Endothelial cell of umbilical vein (primary cell): Measurements from ENCODE around the gene SMC5. TPM values are rescaled to one million over a fixed set of nuclear protein-coding genes. Genes with fewer than 3 reads are reported as not detected.

Experiments
- BruUV-seq: library from RNA; stranded (reverse); fragments of 400-500 nt; replicated peaks from 2 replicates; lab custom pipeline; 2021; lab: Mats Ljungman, UMichigan
- CTCF ChIA-PET: fragments of 300-600, 350-600 bp; sonication (Branson Sonifier 250); formaldehyde crosslinking; loops from one replicate; lab custom pipeline; 2021; ENCODE audit warnings: antibody characterized with exemption, inconsistent platforms; lab: Charles Lee
- POLR2A ChIA-PET: fragments of 300-600, 350-600 bp; sonication (Branson Sonifier 250); formaldehyde crosslinking; loops from one replicate; lab custom pipeline; 2021; ENCODE audit warnings: antibody characterized with exemption, inconsistent platforms; lab: Charles Lee
- DNase-seq: peaks from one replicate; pipeline ENCODE4 v3.0.0-alpha.2; 2011; ENCODE audit warnings: low read depth, low spot score
- FAIRE-seq: peaks from 2 replicates; lab custom pipeline; 2011; peaks lifted over from hg19 to GRCh38; lab: Jason Lieb, UNC
- H2AFZ ChIP-seq: 2 replicates; pipeline ENCODE4 v1.6.0; 2012; ENCODE audit warnings: low read depth, low read length, control low read depth, inconsistent platforms
- H3K27ac ChIP-seq: 2 replicates; pipeline ENCODE4 v1.5.1; 2011; ENCODE audit warnings: low read depth, mild to moderate bottlenecking, control low read depth, low read length, moderate library complexity; ENCODE audit not compliant: insufficient read depth
- H3K27me3 ChIP-seq, 2 experiments: 2 replicates each; pipeline versions ENCODE4 v1.6.0 to v1.6.1; 2011; ENCODE audit warnings: low read length in 2 of 2, mixed read lengths in 1 of 2; ENCODE audit not compliant: control insufficient read depth in 2 of 2, insufficient read depth in 2 of 2
- H3K36me3 ChIP-seq, 2 experiments: 2 replicates in 1 of 2; 3 replicates in 1 of 2; pipeline ENCODE4 v1.5.1; 2011; ENCODE audit warnings: low read length in 2 of 2, mild to moderate bottlenecking in 1 of 2, moderate library complexity in 1 of 2; ENCODE audit not compliant: control insufficient read depth in 2 of 2, insufficient read depth in 2 of 2; ENCODE audit errors: extremely low read depth in 1 of 2
- H3K4me1 ChIP-seq: 3 replicates; pipeline ENCODE4 v1.5.1; 2011; ENCODE audit warnings: mild to moderate bottlenecking, low read length; ENCODE audit not compliant: control insufficient read depth, insufficient read depth; ENCODE audit errors: extremely low read depth
- H3K4me2 ChIP-seq: 2 replicates; pipeline ENCODE4 v1.6.1; 2011; ENCODE audit warnings: low read length, control low read depth, mixed read lengths; ENCODE audit not compliant: insufficient read depth
- H3K4me3 ChIP-seq, 3 experiments: fragments of 200-600 bp in 1 of 3; sonication (generic), shearing (Covaris generic) in 1 of 3; replicated peaks in 1 of 3; 2 replicates each; pipeline ENCODE4 v1.5.1; 2011 to 2016; ENCODE audit warnings: control low read depth in 3 of 3, low read length in 3 of 3, mild to moderate bottlenecking in 2 of 3, inconsistent platforms in 1 of 3, low read depth in 1 of 3, moderate library complexity in 1 of 3; ENCODE audit not compliant: insufficient read depth in 1 of 3
- H3K79me2 ChIP-seq: 2 replicates; pipeline ENCODE4 v1.6.0; 2012; ENCODE audit warnings: low read length, inconsistent platforms; ENCODE audit not compliant: control insufficient read depth, insufficient read depth
- H3K9ac ChIP-seq: replicated peaks from 2 replicates; pipeline ENCODE3; 2011; ENCODE audit warnings: low read length, control low read depth; ENCODE audit not compliant: insufficient read depth; ENCODE audit errors: extremely low read depth
- H3K9me1 ChIP-seq: replicated peaks from 3 replicates; pipeline ENCODE4 v1.6.0; 2011; ENCODE audit warnings: mild to moderate bottlenecking, low read length; ENCODE audit not compliant: control insufficient read depth, insufficient read depth; ENCODE audit errors: extremely low read depth
- H3K9me3 ChIP-seq: replicated peaks from 2 replicates; pipeline ENCODE4 v1.5.1; 2012; ENCODE audit warnings: low read length, inconsistent platforms; ENCODE audit not compliant: control insufficient read depth, insufficient read depth
- H4K20me1 ChIP-seq: replicated peaks from 2 replicates; pipeline ENCODE3; 2011; ENCODE audit warnings: mild to moderate bottlenecking, low read length; ENCODE audit not compliant: control insufficient read depth, insufficient read depth; ENCODE audit errors: extremely low read depth
- CTCF ChIP-seq, 2 donors: IDR thresholded peaks; 1 replicate in 1 of 2; 2 replicates in 1 of 2; pipeline ENCODE4 v1.5.1; 2011; ENCODE audit warnings: low read length in 2 of 2, mild to moderate bottlenecking in 2 of 2, moderate library complexity in 2 of 2, control low read depth in 1 of 2, inconsistent platforms in 1 of 2, low read depth in 1 of 2; ENCODE audit not compliant: insufficient read depth in 1 of 2; ENCODE audit errors: extremely low read depth in 1 of 2
- EZH2 ChIP-seq: IDR thresholded peaks from 2 replicates; pipeline ENCODE4 v1.6.1; 2012; ENCODE audit warnings: borderline replicate concordance, low read depth, mild to moderate bottlenecking, moderate library complexity, low read length, inconsistent platforms; ENCODE audit not compliant: severe bottlenecking
- FOS ChIP-seq: IDR thresholded peaks from 2 replicates; pipeline ENCODE4 v1.6.1; 2011; ENCODE audit warnings: mild to moderate bottlenecking, low read length, moderate library complexity, borderline replicate concordance; ENCODE audit not compliant: insufficient read depth
- GATA2 ChIP-seq: IDR thresholded peaks from 2 replicates; pipeline ENCODE4 v1.7.0; 2011; ENCODE audit warnings: low read depth, mild to moderate bottlenecking, moderate library complexity, mixed read lengths, low read length; ENCODE audit not compliant: insufficient read length, insufficient read depth
- JUN ChIP-seq: IDR thresholded peaks from 2 replicates; pipeline ENCODE4 v1.6.1; 2011; ENCODE audit warnings: borderline replicate concordance, low read depth; ENCODE audit not compliant: insufficient read length, insufficient read depth
- MAX ChIP-seq: IDR thresholded peaks from 2 replicates; pipeline ENCODE4 v1.6.1; 2011; ENCODE audit not compliant: insufficient read depth, insufficient read length
- MYC ChIP-seq: IDR thresholded peaks from one replicate; pipeline ENCODE4 v1.6.1; 2011; ENCODE audit warnings: mild to moderate bottlenecking, low read depth, low read length
- POLR2A ChIP-seq: IDR thresholded peaks from 2 replicates; pipeline ENCODE4 v1.6.1; 2012; ENCODE audit warnings: low read depth, mild to moderate bottlenecking, control low read depth, low read length
- POLR2AphosphoS5 ChIP-seq: IDR thresholded peaks from 2 replicates; pipeline ENCODE4 v1.6.1; 2012; ENCODE audit warnings: low read depth, mild to moderate bottlenecking, control low read depth, low read length, moderate library complexity; ENCODE audit not compliant: insufficient read depth
- dilution Hi-C: fragments of 300-500 bp; cut with MboI; formaldehyde crosslinking; loops from one replicate; pipeline ENCODE4 v1.15.0; 2019; ENCODE audit warnings: low sequenced_read_pairs; ENCODE audit not compliant: extremely low pct_ligation_motif_present
- intact Hi-C: fragments of 100-400 bp; cut with micrococcal nuclease; formaldehyde crosslinking; loops from one replicate; pipeline ENCODE4 v1.10.0; 2022
- polyA plus RNA-seq, 4 experiments: library from polyadenylated mRNA; depleted of rRNA in 3 of 4; stranded (reverse) in 3 of 4; unstranded in 1 of 4; fragments of >200 nt; gene quantifications; 2 replicates each; pipeline versions ENCODE4 v1.2.1 to v1.2.3, GENCODE V29; 2011 to 2012; ENCODE audit warnings: missing spikeins in 1 of 4
- total RNA-seq: library from RNA; stranded (reverse); gene quantifications from 2 replicates; pipeline ENCODE4 v1.2.3, GENCODE V29; 2021

SMC5 gene
- total and polyA plus RNA-seq, 2 donors (not counting 3 experiments of a cell fraction or from before 2014, with no cell fraction given), result 17.1 to 32.8 TPM

GRCh38 chr9:70362952-70363351, 104.2 kb downstream of the SMC5 start:
- Histone ChIP-seq H3K9ac (no peak overlapping the region), H3K9me1 (no peaks in the 10 kb centered on the region), H3K27me3 (no peaks in the 10 kb centered on the region), H3K4me2 (no peak overlapping the region), H3K9me3 (no peaks in the 10 kb centered on the region), H3K27ac (no peak overlapping the region), H3K4me1 (no peaks in the 10 kb centered on the region), H4K20me1 (no peaks in the 10 kb centered on the region), H2AFZ (no peak overlapping the region), H3K79me2 (no peaks in the 10 kb centered on the region), H3K4me3 (no peak overlapping the region), H3K36me3 (no peaks in the 10 kb centered on the region)
- FAIRE-seq (no peak), DNase-seq (no peak)
- ChIA-PET CTCF (interaction anchor here (1.0 kb wide), 1 partner anchor 277 kb away, joined by 3 read pairs; no protein-coding TSS in a partner anchor), POLR2A (no interaction called here)
- intact Hi-C loops, result no loop called here
- TF ChIP-seq POLR2AphosphoS5 (no peak), MAX (no peak), EZH2 (no peak), FOS (no peak), GATA2 (no peak), JUN (no peak), POLR2A (no peak), MYC (no peak), CTCF (IDR thresholded peaks at IDR 0.05; ENCODE audit: extremely low read depth in 1 of 2, insufficient read depth in 1 of 2, low read depth in 1 of 2, low read length in 2 of 2) (no peak)
- BruUV-seq, result no TSS peak
- dilution Hi-C loops, result no loop called here
